ENCODE measurements around the gene SHISA5. TPM values are rescaled to one million over a fixed set of nuclear protein-coding genes. Genes with fewer than 3 reads are reported as not detected.

SHISA5 gene
- total and polyA plus RNA-seq, 2 experiments from 2014 or later: 146 to 166 TPM

DNA sequence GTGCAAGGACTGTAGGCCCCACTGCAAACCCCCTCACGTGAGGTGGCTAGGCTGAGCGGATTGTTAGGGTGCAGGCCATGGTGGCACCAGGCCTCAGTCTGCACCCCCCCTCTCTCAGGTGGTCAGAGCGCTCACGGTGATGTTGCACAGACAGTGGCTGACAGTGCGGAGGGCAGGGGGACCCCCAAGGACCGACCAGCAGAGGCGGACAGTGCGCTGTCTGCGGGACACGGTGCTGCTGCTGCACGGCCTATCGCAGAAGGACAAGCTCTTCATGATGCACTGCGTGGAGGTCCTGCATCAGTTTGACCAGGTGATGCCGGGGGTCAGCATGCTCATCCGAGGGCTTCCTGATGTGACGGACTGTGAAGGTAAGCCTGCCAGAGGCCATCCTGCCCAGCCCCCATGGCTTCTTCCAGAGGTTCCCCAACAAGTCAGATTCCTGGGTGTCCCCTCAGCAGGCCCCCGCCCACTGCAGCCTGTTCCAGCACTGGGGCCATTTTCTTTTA is 39.2 kb downstream of the SHISA5 start:
- ATAC-seq (no peak), DNase-seq (ENCODE audit: low spot score) (no peak)
- Histone ChIP-seq H3K4me3 (no peak overlapping the region), H3K9me2 (ENCODE audit: insufficient read depth) (no peaks in the 10 kb centered on the region), H3F3A (replicated peaks; ENCODE audit: low read depth) (peaks cover 8% of the 10 kb centered on the region; the same call in 1 of the 2 replicates), H3K4me2 (no peak overlapping the region), H2AFZ (no peak overlapping the region), H3K36me3 (ENCODE audit: insufficient read depth) (peaks cover 22% of the 10 kb centered on the region; the same call in 1 of the 2 replicates), H4K20me1 (replicated peaks; ENCODE audit: insufficient read depth) (no peaks in the 10 kb centered on the region; the same call in 1 of the 2 replicates), H3K79me2 (replicated peaks; ENCODE audit: insufficient read depth) (no peaks in the 10 kb centered on the region), H3K4me1 (ENCODE audit: insufficient read depth) (no peaks in the 10 kb centered on the region), H3K27ac (ENCODE audit: low read depth) (peak overlapping the region; percentile 92), H3K27me3 (ENCODE audit: insufficient read depth) (no peaks in the 10 kb centered on the region)
- TF ChIP-seq EZH2 (IDR thresholded peaks at IDR 0.05; ENCODE audit: low read depth, unreplicated experiment) (no peak), ZNF114 (CRISPR knock-in tag; IDR thresholded peaks at IDR 0.05) (no peak), EZH2phosphoT487 (IDR thresholded peaks at IDR 0.05; ENCODE audit: unreplicated experiment) (no peak), CTCF (conservative IDR thresholded peaks at IDR 0.05; ENCODE audit: low read depth in 2 of 2) (no peak), NANOG (IDR thresholded peaks at IDR 0.05; ENCODE audit: borderline replicate concordance) (no peak), CREB1 (CRISPR knock-in tag; IDR thresholded peaks at IDR 0.05; ENCODE audit: low read depth) (no peak), JUNB (IDR thresholded peaks at IDR 0.05; ENCODE audit: unreplicated experiment) (no peak), POLR2AphosphoS5 (IDR thresholded peaks at IDR 0.05; ENCODE audit: low read depth) (no peak), ZNF331 (CRISPR knock-in tag; IDR thresholded peaks at IDR 0.05; ENCODE audit: low read depth) (no peak), ZNF462 (CRISPR knock-in tag; IDR thresholded peaks at IDR 0.05) (no peak), STAT1 (IDR thresholded peaks at IDR 0.05; ENCODE audit: unreplicated experiment) (no peak), REST (IDR thresholded peaks at IDR 0.05; ENCODE audit: unreplicated experiment) (no peak)
- TF ChIP-seq, protein P1, sequence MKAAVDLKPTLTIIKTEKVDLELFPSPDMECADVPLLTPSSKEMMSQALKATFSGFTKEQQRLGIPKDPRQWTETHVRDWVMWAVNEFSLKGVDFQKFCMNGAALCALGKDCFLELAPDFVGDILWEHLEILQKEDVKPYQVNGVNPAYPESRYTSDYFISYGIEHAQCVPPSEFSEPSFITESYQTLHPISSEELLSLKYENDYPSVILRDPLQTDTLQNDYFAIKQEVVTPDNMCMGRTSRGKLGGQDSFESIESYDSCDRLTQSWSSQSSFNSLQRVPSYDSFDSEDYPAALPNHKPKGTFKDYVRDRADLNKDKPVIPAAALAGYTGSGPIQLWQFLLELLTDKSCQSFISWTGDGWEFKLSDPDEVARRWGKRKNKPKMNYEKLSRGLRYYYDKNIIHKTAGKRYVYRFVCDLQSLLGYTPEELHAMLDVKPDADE (IDR thresholded peaks at IDR 0.05): no peak
- Mint-ChIP-seq H3K36me3 (ENCODE audit: low read depth) (peaks cover 50% of the 10 kb centered on the region), H3K4me1 (peaks cover 25% of the 10 kb centered on the region), H3K9me3 (no peaks in the 10 kb centered on the region), H3K4me3 (no peak overlapping the region), H3K27me3 (ENCODE audit: insufficient read depth, low read depth, poor library complexity) (peaks cover 12% of the 10 kb centered on the region), H3K27ac (peak overlapping the region; percentile 99)

Data from GM23338 (cell line).